ENCODE measurements around the gene SCML1. TPM values are rescaled to one million over a fixed set of nuclear protein-coding genes. Genes with fewer than 3 reads are reported as not detected.
A peak's percentile ranks its signal among the peaks of the same experiment; 100 is the strongest.

SCML1 gene
- total and polyA plus RNA-seq, 12 donors = 4.9 to 35.8 (median 6.3) TPM

DNA sequence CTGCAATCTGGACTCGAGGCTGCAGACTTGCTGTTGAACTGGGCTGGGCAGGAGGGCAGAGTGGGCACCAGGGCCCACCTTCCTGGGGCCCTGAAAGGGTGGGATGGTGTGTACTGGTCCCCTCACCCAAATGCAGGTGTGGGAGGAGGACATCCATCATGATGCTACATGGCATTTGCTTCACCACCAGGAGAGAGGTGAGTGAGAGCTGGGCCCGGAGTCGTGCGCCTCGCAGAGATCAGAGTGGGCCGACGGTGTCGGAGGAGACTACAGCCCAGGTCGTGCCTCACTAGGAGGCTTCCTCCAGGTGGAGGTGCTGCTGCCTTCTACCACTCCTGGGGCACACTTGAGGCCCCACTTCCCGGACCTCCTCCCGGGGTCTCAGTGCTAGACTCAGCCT is 50.3 kb downstream of the SCML1 start:
- Histone ChIP-seq H3K4me3 (no peak overlapping the region), H3K4me1 (peaks cover 0 to 7% (median 0%) of the 10 kb centered on the region in 9 donors), H3K27ac (no peak overlapping the region), H3K27me3 (peaks cover 0 to 17% (median 0%) of the 10 kb centered on the region in 7 donors), H3K36me3 (no peaks in the 10 kb centered on the region), H3K9me3 (no peaks in the 10 kb centered on the region)
- TF ChIP-seq, protein P1, sequence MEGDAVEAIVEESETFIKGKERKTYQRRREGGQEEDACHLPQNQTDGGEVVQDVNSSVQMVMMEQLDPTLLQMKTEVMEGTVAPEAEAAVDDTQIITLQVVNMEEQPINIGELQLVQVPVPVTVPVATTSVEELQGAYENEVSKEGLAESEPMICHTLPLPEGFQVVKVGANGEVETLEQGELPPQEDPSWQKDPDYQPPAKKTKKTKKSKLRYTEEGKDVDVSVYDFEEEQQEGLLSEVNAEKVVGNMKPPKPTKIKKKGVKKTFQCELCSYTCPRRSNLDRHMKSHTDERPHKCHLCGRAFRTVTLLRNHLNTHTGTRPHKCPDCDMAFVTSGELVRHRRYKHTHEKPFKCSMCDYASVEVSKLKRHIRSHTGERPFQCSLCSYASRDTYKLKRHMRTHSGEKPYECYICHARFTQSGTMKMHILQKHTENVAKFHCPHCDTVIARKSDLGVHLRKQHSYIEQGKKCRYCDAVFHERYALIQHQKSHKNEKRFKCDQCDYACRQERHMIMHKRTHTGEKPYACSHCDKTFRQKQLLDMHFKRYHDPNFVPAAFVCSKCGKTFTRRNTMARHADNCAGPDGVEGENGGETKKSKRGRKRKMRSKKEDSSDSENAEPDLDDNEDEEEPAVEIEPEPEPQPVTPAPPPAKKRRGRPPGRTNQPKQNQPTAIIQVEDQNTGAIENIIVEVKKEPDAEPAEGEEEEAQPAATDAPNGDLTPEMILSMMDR (IDR thresholded peaks at IDR 0.05) = no peak
- 95 to 96% methylated on average over 7 to 11 of the region's 11 CpGs for WGBS, 2 donors
- DNase-seq (no peak), ATAC-seq (peak in 1 of 8 donors; percentile 20)
- intact Hi-C loops (cut with DNase I) = loop anchor here in 1 of 10 donors (5.0 kb wide), 1 partner anchor 590 kb away; no protein-coding TSS in a partner anchor

DNA sequence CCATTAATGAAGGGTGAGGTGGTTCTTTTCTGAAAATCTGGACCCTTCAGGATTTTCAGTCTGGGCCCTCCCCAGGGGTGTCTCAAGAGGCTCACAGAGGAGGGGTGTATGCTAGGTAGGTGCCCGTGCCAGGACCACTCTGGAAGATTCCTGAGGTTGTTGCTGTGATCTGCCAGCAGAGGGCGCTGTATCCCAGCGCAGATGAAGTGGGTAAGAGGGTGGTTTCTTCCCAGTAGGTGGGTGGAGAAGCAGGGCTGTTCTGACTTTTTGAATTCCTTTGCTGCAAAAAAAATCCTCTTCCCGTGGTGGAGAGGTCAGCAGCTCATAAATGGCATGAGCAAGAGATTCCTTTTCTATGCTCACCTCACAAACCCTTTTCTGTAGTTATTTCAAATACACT is 51.1 kb downstream of the SCML1 start:
- intact Hi-C loops (cut with DNase I) = loop anchor here in 2 of 10 donors (2.0 to 5.0 kb wide), 2 partner anchors 420 to 589 kb away; no protein-coding TSS in a partner anchor
- Histone ChIP-seq H3K9me3 (no peaks in the 10 kb centered on the region), H3K4me1 (peaks cover 0 to 7% (median 0%) of the 10 kb centered on the region in 9 donors), H3K4me3 (no peak overlapping the region), H3K27me3 (peaks cover 0 to 17% (median 0%) of the 10 kb centered on the region in 7 donors), H3K36me3 (no peaks in the 10 kb centered on the region), H3K27ac (no peak overlapping the region)
- 5 to 7% methylated on average over 4 of the region's 4 CpGs for WGBS, 2 donors
- TF ChIP-seq, protein P1 (IDR thresholded peaks at IDR 0.05) = peak; percentile 61 to 80 (median 74)
- peak; percentile 11 to 19 for DNase-seq
- peak; percentile 46 to 84 (median 69) for ATAC-seq

DNA sequence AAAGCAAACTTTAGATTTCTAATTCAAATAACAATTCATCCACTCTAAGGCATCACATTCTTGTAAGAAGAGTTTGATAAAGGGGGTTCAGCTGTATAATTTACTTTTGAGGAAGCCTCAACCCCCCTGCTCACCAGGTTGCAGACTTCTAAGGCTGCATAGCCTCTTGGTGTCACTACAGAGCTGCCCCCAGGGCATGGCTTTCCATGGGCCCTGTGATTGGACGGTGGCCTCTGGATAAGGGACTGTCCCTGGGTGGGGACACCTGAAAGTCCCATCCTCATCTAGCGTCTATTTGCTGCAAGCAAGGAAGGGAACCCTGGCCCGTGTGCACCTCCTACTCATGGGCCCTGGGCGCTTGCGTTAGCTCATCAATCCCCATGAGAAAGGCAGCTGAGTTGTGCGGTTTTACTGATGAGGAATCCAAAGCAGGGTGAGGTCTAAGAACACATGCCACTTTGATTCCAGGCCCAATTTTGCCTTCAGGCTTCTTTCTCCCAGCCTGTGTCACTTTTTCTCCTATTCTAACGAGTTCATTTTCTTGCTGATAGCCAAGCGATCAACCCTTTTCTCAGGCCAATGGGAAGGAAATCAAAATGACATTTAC is 51.8 kb downstream of the SCML1 start:
- intact Hi-C loops (cut with DNase I) = loop anchor here in 2 of 10 donors (2.0 to 5.0 kb wide), 2 partner anchors 420 to 588 kb away; no protein-coding TSS in a partner anchor
- 74 to 79% methylated on average over 8 of the region's 8 CpGs for WGBS, 2 donors
- peaks cover 0 to 17% (median 0%) of the 10 kb centered on the region in 7 donors for H3K27me3 ChIP-seq
- no peak for ATAC-seq
- no peak overlapping the region for H3K4me3 ChIP-seq
- H3K4me1 ChIP-seq = peaks cover 0 to 7% (median 0%) of the 10 kb centered on the region in 9 donors
- no peaks in the 10 kb centered on the region for H3K36me3 ChIP-seq
- DNase-seq = no peak
- no peaks in the 10 kb centered on the region for H3K9me3 ChIP-seq
- H3K27ac ChIP-seq = no peak overlapping the region
- TF ChIP-seq, protein P1 (IDR thresholded peaks at IDR 0.05) = no peak

DNA sequence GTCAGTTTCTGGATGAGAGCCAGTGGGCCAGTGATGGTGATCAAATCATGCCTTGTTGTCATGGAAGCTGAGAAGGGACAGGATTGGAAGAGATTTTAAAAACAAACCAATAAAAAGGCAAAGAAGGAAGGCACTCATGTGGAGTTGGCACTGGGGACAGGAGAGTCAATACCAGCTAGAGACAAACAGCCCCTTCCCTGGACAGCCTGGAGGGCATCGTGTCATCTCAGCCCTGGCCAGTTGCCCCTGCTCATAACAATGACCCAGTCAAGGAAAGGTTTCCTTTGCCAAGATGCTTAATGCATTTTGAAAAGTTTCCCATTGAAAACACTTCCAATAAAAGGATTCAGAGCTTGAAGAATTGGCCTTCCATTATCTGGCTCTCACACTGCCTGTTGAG is 55.5 kb downstream of the SCML1 start:
- no peak for ATAC-seq
- 0 to 17% methylated on average over 1 of the region's 1 CpG for WGBS, 2 donors
- no peaks in the 10 kb centered on the region for H3K36me3 ChIP-seq
- H3K9me3 ChIP-seq = no peaks in the 10 kb centered on the region
- DNase-seq = no peak
- H3K4me1 ChIP-seq = peaks cover 0 to 7% (median 0%) of the 10 kb centered on the region in 9 donors
- intact Hi-C loops (cut with DNase I) = loop anchor here in 1 of 10 donors (5.0 kb wide), 1 partner anchor 419 kb away; no protein-coding TSS in a partner anchor
- H3K27ac ChIP-seq = no peak overlapping the region
- H3K27me3 ChIP-seq = peaks cover 0 to 17% (median 0%) of the 10 kb centered on the region in 7 donors
- no peak overlapping the region for H3K4me3 ChIP-seq
- TF ChIP-seq, protein P1 (IDR thresholded peaks at IDR 0.05) = no peak

Data from heart right ventricle (tissue), 16 donors.